ENCODE data around the gene KRT3.

The KRT3 gene

DNA sequence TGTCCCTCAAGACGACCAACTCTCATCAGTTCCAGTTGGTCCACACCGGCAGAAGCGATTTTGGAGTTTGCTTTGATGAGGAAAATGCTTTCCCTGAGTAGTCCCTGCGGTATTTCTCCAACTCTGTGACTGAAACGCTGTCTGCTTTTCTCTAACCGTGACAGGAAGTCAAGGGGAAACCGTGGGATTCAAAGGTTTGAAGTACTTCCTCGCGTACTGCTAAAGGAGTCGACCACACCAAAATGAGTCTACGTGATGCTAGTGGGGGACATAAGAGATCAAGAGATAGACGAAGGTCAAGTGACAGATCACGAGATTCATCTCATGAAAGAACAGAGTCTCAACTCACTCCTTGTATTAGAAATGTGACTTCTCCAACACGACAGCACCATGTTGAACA lies 47.3 kb downstream of the KRT3 start:
- no peak overlapping the region for H3K4me3 ChIP-seq (ENCODE audit: low read depth, low read length)
- TF ChIP-seq CTCF (IDR thresholded peaks at IDR 0.05; ENCODE audit: low read depth, low read length): no peak

DNA sequence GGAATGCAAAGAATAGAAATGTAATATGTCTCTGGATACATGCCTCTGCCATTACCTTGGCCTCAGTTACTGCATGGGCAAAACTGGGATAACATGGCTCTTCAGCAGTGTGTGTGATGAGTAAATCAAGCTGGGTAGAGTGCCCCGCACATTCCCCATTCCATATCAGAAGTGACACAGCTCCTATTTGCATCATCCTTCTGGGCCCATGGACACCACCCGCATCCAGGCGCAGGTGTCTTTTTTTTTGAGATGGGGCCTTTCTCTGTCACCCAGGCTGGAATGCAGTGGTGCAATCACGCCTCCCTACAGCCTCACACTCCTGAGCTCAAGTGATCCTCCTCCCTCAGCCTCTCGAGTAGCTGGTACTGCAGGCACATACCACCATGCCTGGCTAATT lies 50.4 kb downstream of the KRT3 start:
- no peak overlapping the region for H3K4me3 ChIP-seq (ENCODE audit: low read depth, low read length)
- TF ChIP-seq CTCF (IDR thresholded peaks at IDR 0.05; ENCODE audit: low read depth, low read length): no peak

GRCh38 chr12:52744493-52745156 lies 51.3 kb downstream of the KRT3 start:
- no peak overlapping the region for H3K4me3 ChIP-seq (ENCODE audit: low read depth, low read length)
- TF ChIP-seq CTCF (IDR thresholded peaks at IDR 0.05; ENCODE audit: low read depth, low read length): no peak

DNA sequence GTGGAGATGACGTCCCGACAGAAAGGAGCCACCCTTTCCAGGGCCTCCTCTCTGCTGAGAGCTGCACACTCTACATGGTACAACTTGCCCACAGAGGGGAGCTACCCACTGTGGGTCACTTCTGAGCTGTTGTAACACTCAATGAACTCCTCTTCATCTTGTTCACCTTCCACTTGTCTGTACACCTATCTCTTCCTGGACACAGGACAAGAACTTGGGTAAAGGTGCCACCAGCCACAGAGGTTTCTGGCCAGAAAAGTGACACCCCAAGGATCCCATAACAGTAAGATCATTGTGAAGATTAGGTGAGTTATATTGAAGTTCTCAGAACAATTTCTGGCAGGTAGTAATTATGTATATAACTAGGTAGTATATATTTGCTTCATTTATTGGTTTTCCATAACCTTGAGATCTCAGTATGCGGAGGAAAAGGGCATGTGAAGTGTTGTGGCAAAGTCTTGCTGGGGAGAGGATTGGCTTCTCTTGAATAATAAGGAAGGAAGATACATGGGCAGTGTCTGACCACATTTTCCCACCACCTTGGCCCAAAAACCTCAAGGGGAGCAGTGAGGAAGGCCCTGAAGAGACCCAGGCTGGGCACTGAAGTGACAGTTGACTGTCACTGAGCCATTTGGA lies 53.0 kb downstream of the KRT3 start:
- TF ChIP-seq CTCF (IDR thresholded peaks at IDR 0.05; ENCODE audit: low read depth, low read length): no peak
- H3K4me3 ChIP-seq (ENCODE audit: low read depth, low read length): no peak overlapping the region

DNA sequence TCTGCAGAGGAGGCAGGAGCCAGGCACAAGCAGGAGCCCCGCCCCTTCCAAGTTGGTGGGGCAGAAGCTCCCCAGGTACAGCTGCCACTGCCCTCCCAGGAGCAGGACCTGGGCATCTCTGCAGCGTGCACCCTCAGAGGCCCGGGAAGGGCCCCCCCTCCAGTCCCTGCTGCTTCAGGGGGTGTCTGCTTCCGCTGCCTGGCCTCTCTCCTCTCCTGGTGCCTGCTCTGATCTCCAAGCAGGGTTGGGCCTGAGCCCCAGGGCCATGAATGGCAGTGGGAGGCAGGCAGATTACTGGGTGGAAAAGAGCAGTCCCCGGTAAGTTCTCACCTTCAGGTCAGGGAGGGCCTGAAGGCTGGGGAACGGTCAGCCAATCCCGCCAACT lies 53.7 kb downstream of the KRT3 start:
- no peak for TF ChIP-seq CTCF (IDR thresholded peaks at IDR 0.05; ENCODE audit: low read depth, low read length)
- no peak overlapping the region for H3K4me3 ChIP-seq (ENCODE audit: low read depth, low read length)

GRCh38 chr12:52741375-52742195 lies 54.3 kb downstream of the KRT3 start:
- no peak for TF ChIP-seq CTCF (IDR thresholded peaks at IDR 0.05; ENCODE audit: low read depth, low read length)
- H3K4me3 ChIP-seq (ENCODE audit: low read depth, low read length): no peak overlapping the region

DNA sequence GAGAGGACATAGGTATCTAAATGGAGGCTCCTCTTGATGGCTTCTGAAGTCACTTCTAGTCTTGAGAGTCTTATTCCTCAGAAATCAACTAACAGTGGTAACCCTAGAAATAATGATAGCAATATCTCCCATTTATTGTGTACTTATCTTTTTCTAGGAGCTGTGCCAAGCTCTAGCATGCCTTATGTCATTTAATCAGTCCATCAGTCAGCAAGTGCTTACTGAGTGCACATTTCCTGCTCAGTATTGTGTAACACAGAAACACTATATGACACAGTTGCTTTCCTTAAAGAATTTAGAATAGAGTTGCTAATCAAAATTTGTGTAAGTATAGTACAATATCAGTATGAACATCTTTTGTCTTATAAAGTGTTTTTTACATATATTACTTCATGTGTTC lies 55.3 kb downstream of the KRT3 start:
- no peak for TF ChIP-seq CTCF (IDR thresholded peaks at IDR 0.05; ENCODE audit: low read depth, low read length)
- H3K4me3 ChIP-seq (ENCODE audit: low read depth, low read length): no peak overlapping the region

Data from WI38 (cell line).